GM12878 (cell line): ENCODE data around the gene B3GALT4. TPM values are rescaled to one million over a fixed set of nuclear protein-coding genes. Genes with fewer than 3 reads are reported as not detected.
A peak's percentile ranks its signal among the peaks of the same experiment; 100 is the strongest.

ENCODE experiments used
- BHLHE40 ChIP-seq, 2 experiments: fragments of 450-650 bp in 1 of 2; IDR thresholded peaks; 2 replicates each; pipeline ENCODE4 v1.6.1; 2011 to 2017; ENCODE audit warnings: low read depth in 2 of 2, borderline replicate concordance in 1 of 2, improper control_type of control experiment in 1 of 2, low read length in 1 of 2, mild to moderate bottlenecking in 1 of 2
- BRCA1 ChIP-seq: IDR thresholded peaks from 2 replicates; pipeline ENCODE4 v1.6.1; 2011; ENCODE audit warnings: low read depth, low read length, improper control_type of control experiment
- EGR1 ChIP-seq, 2 experiments: IDR thresholded peaks; 1 replicate in 1 of 2; 2 replicates in 1 of 2; pipeline ENCODE4 v1.6.1; 2011 to 2012; ENCODE audit warnings: low read depth in 2 of 2, low read length in 2 of 2, borderline replicate concordance in 1 of 2, mild to moderate bottlenecking in 1 of 2, moderate library complexity in 1 of 2
- POLR2AphosphoS5 ChIP-seq: IDR thresholded peaks from 2 replicates; pipeline ENCODE4 v1.6.1; 2011; ENCODE audit warnings: mild to moderate bottlenecking, low read length, inconsistent platforms
- RCOR1 ChIP-seq: conservative IDR thresholded peaks from 2 replicates; pipeline ENCODE4 v1.6.1; 2012; ENCODE audit warnings: low read depth, low read length, improper control_type of control experiment
- SIX5 ChIP-seq: IDR thresholded peaks from 2 replicates; pipeline ENCODE4 v1.6.1; 2011; ENCODE audit warnings: mild to moderate bottlenecking, low read depth, low read length, moderate library complexity; ENCODE audit not compliant: severe bottlenecking
- SMAD1 ChIP-seq: fragments of 450-650 bp; IDR thresholded peaks from 2 replicates; pipeline ENCODE4 v1.6.1; 2018; ENCODE audit warnings: mild to moderate bottlenecking, low read depth; ENCODE audit not compliant: partially characterized antibody
- SMC3 ChIP-seq: IDR thresholded peaks from 2 replicates; pipeline ENCODE4 v1.6.1; 2011; ENCODE audit warnings: low read length, improper control_type of control experiment, borderline replicate concordance
- SP1 ChIP-seq: IDR thresholded peaks from one replicate; pipeline ENCODE4 v1.6.1; 2011; ENCODE audit warnings: low read depth, low read length
- SREBF1 ChIP-seq: IDR thresholded peaks from 2 replicates; pipeline ENCODE4 v1.6.1; 2012; ENCODE audit warnings: mild to moderate bottlenecking, low read length
- SUZ12 ChIP-seq: fragments of 200-600 bp; sonication (generic); IDR thresholded peaks from one replicate; pipeline ENCODE4 v1.6.1; 2018; ENCODE audit warnings: antibody characterized with exemption, mild to moderate bottlenecking; ENCODE audit not compliant: unreplicated experiment
- TBL1XR1 ChIP-seq: IDR thresholded peaks from 2 replicates; pipeline ENCODE4 v1.6.1; 2012; ENCODE audit warnings: low read depth, low read length, improper control_type of control experiment
- ZSCAN29 ChIP-seq: fragments of 450-650 bp; IDR thresholded peaks from 2 replicates; pipeline ENCODE4 v1.6.1; 2017; ENCODE audit warnings: mild to moderate bottlenecking, moderate library complexity
- ZZZ3 ChIP-seq: IDR thresholded peaks from 2 replicates; pipeline ENCODE4 v1.6.1; 2011; ENCODE audit warnings: low read depth; ENCODE audit not compliant: control insufficient read depth, insufficient read length
- polyA plus RNA-seq, 11 experiments: library from polyadenylated mRNA; depleted of rRNA in 4 of 11; unstranded in 6 of 11; stranded (reverse) in 5 of 11; fragments of >200 nt; fragmentation: Nextera tagmentation in 4 of 11; fragmentation: Illumina TruSeq in 1 of 11; extraction: Ambion mirVana in 4 of 11; extraction: Trizol in 1 of 11; gene quantifications; 1 replicate in 1 of 11; 2 replicates in 10 of 11; pipeline versions ENCODE4 v1.2.1 to v1.2.3, GENCODE V29; 2011 to 2016; ENCODE audit warnings: inconsistent platforms in 2 of 11, missing spikeins in 2 of 11, low read depth in 1 of 11
- total RNA-seq, 4 experiments: library from RNA; depleted of rRNA in 3 of 4; stranded (reverse); fragments of >200 nt in 3 of 4; fragmentation: Illumina TruSeq in 1 of 4; extraction: Trizol in 1 of 4; gene quantifications; 2 replicates each; pipeline versions ENCODE4 v1.2.1 to v1.2.3, GENCODE V29; 2013 to 2021
- TF ChIP-seq, protein P1 (sequence below): fragments of 450-650 bp; formaldehyde crosslinking; IDR thresholded peaks from 2 replicates; pipeline ENCODE4 v1.4.0; 2022; ENCODE audit warnings: mild to moderate bottlenecking, moderate library complexity
- TF ChIP-seq, protein P2 (sequence below): fragments of 450-650 bp; formaldehyde crosslinking; IDR thresholded peaks from 2 replicates; pipeline ENCODE4 v1.5.0; 2022; ENCODE audit warnings: mild to moderate bottlenecking, missing genetic modification characterization
- TF ChIP-seq, protein P3 (sequence below): IDR thresholded peaks from 2 replicates; pipeline ENCODE4 v1.6.1; 2012; ENCODE audit warnings: improper control_type of control experiment, low read depth, low read length; ENCODE audit not compliant: insufficient replicate concordance

Gene B3GALT4
- total and polyA plus RNA-seq, 10 of the 15 experiments (the other 5 are each of a cell fraction or from before 2014, with no cell fraction given) = 0.27 to 8.2 (median 2.6) TPM

DNA sequence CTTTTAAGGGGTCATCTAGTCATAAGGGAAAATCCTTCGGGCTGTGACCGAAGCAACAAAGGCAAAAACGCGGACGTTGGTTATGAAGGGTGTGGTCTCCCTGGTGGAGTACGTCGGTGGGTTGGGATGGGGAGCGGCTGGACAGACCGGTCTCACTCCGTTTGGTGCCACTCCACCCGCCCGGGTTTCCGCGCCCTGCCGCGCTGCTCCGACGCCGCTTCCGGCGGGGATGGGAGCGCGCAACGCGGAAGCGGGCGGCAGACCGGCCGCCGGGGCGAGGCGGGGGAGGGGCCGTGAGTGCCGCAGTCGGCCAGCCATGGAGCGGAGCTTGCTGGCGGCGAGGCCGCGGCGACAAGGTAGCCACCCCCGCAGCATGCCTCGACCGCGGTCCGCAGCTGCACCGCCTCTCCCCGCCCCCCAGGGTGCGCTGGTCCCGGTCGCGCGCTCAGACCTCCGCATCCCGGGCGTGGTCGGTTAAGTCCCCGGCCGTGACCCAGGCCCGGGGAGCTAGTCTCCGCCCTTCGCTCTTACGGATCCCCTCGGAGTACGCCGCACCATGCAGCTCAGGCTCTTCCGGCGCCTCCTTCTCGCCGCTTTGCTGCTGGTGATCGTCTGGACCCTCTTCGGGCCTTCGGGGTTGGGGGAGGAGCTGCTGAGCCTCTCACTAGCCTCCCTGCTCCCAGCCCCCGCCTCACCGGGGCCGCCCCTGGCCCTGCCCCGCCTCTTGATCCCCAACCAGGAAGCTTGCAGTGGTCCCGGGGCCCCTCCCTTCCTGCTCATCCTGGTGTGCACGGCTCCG is at the start of gene B3GALT4 (continued):
- TF ChIP-seq SMAD1 (no peak), SREBF1 (no peak), SUZ12 (no peak), SMC3 (no peak), EGR1 (IDR thresholded peaks at IDR 0.05; ENCODE audit: borderline replicate concordance in 1 of 2, low read depth in 2 of 2, low read length in 2 of 2) (peak in 1 of 2 experiments; percentile 83; a peak in 2 of 3 replicates), ZZZ3 (no peak), BHLHE40 (IDR thresholded peaks at IDR 0.05; ENCODE audit: borderline replicate concordance in 1 of 2, low read depth in 2 of 2, low read length in 1 of 2) (peak; percentile 10 to 82; a peak in 2 of 4 replicates), RCOR1 (no peak), ZSCAN29 (0 out of 2 replicates have a peak, but pooled peaks have one; percentile 32), SIX5 (no peak), SP1 (peak; percentile 20), TBL1XR1 (no peak; the same call in 1 of the 2 replicates), BRCA1 (0 out of 2 replicates have a peak, but pooled peaks have one; percentile 16), POLR2AphosphoS5 (peak; percentile 91)
- TF ChIP-seq, protein P1, sequence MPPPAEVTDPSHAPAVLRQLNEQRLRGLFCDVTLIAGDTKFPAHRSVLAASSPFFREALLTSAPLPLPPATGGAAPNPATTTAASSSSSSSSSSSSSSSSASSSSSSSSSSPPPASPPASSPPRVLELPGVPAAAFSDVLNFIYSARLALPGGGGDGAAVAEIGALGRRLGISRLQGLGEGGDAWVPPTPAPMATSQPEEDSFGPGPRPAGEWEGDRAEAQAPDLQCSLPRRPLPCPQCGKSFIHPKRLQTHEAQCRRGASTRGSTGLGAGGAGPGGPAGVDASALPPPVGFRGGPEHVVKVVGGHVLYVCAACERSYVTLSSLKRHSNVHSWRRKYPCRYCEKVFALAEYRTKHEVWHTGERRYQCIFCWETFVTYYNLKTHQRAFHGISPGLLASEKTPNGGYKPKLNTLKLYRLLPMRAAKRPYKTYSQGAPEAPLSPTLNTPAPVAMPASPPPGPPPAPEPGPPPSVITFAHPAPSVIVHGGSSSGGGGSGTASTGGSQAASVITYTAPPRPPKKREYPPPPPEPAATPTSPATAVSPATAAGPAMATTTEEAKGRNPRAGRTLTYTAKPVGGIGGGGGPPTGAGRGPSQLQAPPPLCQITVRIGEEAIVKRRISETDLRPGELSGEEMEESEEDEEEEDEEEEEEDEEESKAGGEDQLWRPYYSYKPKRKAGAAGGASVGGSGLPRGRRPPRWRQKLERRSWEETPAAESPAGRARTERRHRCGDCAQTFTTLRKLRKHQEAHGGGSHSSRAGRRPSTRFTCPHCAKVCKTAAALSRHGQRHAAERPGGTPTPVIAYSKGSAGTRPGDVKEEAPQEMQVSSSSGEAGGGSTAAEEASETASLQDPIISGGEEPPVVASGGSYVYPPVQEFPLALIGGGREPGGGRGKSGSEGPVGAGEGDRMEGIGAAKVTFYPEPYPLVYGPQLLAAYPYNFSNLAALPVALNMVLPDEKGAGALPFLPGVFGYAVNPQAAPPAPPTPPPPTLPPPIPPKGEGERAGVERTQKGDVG (CRISPR knock-in tag) = peak; percentile 73
- TF ChIP-seq, protein P2, sequence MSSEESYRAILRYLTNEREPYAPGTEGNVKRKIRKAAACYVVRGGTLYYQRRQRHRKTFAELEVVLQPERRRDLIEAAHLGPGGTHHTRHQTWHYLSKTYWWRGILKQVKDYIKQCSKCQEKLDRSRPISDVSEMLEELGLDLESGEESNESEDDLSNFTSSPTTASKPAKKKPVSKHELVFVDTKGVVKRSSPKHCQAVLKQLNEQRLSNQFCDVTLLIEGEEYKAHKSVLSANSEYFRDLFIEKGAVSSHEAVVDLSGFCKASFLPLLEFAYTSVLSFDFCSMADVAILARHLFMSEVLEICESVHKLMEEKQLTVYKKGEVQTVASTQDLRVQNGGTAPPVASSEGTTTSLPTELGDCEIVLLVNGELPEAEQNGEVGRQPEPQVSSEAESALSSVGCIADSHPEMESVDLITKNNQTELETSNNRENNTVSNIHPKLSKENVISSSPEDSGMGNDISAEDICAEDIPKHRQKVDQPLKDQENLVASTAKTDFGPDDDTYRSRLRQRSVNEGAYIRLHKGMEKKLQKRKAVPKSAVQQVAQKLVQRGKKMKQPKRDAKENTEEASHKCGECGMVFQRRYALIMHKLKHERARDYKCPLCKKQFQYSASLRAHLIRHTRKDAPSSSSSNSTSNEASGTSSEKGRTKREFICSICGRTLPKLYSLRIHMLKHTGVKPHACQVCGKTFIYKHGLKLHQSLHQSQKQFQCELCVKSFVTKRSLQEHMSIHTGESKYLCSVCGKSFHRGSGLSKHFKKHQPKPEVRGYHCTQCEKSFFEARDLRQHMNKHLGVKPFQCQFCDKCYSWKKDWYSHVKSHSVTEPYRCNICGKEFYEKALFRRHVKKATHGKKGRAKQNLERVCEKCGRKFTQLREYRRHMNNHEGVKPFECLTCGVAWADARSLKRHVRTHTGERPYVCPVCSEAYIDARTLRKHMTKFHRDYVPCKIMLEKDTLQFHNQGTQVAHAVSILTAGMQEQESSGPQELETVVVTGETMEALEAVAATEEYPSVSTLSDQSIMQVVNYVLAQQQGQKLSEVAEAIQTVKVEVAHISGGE (CRISPR knock-in tag) = peak; percentile 4; the same call in 1 of the 2 replicates
- TF ChIP-seq, protein P3, sequence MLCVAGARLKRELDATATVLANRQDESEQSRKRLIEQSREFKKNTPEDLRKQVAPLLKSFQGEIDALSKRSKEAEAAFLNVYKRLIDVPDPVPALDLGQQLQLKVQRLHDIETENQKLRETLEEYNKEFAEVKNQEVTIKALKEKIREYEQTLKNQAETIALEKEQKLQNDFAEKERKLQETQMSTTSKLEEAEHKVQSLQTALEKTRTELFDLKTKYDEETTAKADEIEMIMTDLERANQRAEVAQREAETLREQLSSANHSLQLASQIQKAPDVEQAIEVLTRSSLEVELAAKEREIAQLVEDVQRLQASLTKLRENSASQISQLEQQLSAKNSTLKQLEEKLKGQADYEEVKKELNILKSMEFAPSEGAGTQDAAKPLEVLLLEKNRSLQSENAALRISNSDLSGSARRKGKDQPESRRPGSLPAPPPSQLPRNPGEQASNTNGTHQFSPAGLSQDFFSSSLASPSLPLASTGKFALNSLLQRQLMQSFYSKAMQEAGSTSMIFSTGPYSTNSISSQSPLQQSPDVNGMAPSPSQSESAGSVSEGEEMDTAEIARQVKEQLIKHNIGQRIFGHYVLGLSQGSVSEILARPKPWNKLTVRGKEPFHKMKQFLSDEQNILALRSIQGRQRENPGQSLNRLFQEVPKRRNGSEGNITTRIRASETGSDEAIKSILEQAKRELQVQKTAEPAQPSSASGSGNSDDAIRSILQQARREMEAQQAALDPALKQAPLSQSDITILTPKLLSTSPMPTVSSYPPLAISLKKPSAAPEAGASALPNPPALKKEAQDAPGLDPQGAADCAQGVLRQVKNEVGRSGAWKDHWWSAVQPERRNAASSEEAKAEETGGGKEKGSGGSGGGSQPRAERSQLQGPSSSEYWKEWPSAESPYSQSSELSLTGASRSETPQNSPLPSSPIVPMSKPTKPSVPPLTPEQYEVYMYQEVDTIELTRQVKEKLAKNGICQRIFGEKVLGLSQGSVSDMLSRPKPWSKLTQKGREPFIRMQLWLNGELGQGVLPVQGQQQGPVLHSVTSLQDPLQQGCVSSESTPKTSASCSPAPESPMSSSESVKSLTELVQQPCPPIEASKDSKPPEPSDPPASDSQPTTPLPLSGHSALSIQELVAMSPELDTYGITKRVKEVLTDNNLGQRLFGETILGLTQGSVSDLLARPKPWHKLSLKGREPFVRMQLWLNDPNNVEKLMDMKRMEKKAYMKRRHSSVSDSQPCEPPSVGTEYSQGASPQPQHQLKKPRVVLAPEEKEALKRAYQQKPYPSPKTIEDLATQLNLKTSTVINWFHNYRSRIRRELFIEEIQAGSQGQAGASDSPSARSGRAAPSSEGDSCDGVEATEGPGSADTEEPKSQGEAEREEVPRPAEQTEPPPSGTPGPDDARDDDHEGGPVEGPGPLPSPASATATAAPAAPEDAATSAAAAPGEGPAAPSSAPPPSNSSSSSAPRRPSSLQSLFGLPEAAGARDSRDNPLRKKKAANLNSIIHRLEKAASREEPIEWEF = no peak
